GM12878 (cell line): Measurements from ENCODE around the gene BCL2. TPM values are rescaled to one million over a fixed set of nuclear protein-coding genes. Genes with fewer than 3 reads are reported as not detected.

Source experiments
- CHD1 ChIP-seq: IDR thresholded peaks from 2 replicates; pipeline ENCODE4 v1.6.1; 2012; ENCODE audit warnings: low read depth, low read length, improper control_type of control experiment
- MXI1 ChIP-seq: fragments of 150-350 bp; IDR thresholded peaks from 2 replicates; pipeline ENCODE4 v1.6.1; 2011; ENCODE audit warnings: low read depth, mild to moderate bottlenecking, inconsistent platforms, low read length, improper control_type of control experiment
- NRF1 ChIP-seq: conservative IDR thresholded peaks from 2 replicates; pipeline ENCODE4 v1.6.1; 2011; ENCODE audit warnings: mild to moderate bottlenecking, low read depth, low read length, improper control_type of control experiment
- POLR2AphosphoS2 ChIP-seq: IDR thresholded peaks from 2 replicates; pipeline ENCODE4 v1.6.1; 2011; ENCODE audit warnings: low read depth, mild to moderate bottlenecking, low read length, improper control_type of control experiment, moderate library complexity
- SPI1 ChIP-seq: IDR thresholded peaks from 2 replicates; pipeline ENCODE4 v1.6.1; 2011; ENCODE audit warnings: low read depth, mild to moderate bottlenecking, low read length, moderate library complexity, borderline replicate concordance; ENCODE audit not compliant: insufficient read depth
- SREBF1 ChIP-seq: IDR thresholded peaks from 2 replicates; pipeline ENCODE4 v1.6.1; 2012; ENCODE audit warnings: mild to moderate bottlenecking, low read length
- SRF ChIP-seq, 2 experiments: IDR thresholded peaks; 2 replicates each; pipeline ENCODE4 v1.6.1; 2011; ENCODE audit warnings: low read depth in 2 of 2, low read length in 2 of 2, mild to moderate bottlenecking in 1 of 2, moderate library complexity in 1 of 2
- polyA plus RNA-seq, 11 experiments: library from polyadenylated mRNA; depleted of rRNA in 4 of 11; unstranded in 6 of 11; stranded (reverse) in 5 of 11; fragments of >200 nt; fragmentation: Nextera tagmentation in 4 of 11; fragmentation: Illumina TruSeq in 1 of 11; extraction: Ambion mirVana in 4 of 11; extraction: Trizol in 1 of 11; gene quantifications; 1 replicate in 1 of 11; 2 replicates in 10 of 11; pipeline versions ENCODE4 v1.2.1 to v1.2.3, GENCODE V29; 2011 to 2016; ENCODE audit warnings: inconsistent platforms in 2 of 11, missing spikeins in 2 of 11, low read depth in 1 of 11
- total RNA-seq, 4 experiments: library from RNA; depleted of rRNA in 3 of 4; stranded (reverse); fragments of >200 nt in 3 of 4; fragmentation: Illumina TruSeq in 1 of 4; extraction: Trizol in 1 of 4; gene quantifications; 2 replicates each; pipeline versions ENCODE4 v1.2.1 to v1.2.3, GENCODE V29; 2013 to 2021
- TF ChIP-seq, protein P1 (sequence below): IDR thresholded peaks from 2 replicates; pipeline ENCODE4 v1.6.1; 2012; ENCODE audit warnings: improper control_type of control experiment, low read depth, low read length; ENCODE audit not compliant: insufficient replicate concordance

Gene BCL2
- total and polyA plus RNA-seq, 10 of the 15 experiments (the other 5 are each of a cell fraction or from before 2014, with no cell fraction given) = 4.1 to 47.8 (median 19.3) TPM

DNA sequence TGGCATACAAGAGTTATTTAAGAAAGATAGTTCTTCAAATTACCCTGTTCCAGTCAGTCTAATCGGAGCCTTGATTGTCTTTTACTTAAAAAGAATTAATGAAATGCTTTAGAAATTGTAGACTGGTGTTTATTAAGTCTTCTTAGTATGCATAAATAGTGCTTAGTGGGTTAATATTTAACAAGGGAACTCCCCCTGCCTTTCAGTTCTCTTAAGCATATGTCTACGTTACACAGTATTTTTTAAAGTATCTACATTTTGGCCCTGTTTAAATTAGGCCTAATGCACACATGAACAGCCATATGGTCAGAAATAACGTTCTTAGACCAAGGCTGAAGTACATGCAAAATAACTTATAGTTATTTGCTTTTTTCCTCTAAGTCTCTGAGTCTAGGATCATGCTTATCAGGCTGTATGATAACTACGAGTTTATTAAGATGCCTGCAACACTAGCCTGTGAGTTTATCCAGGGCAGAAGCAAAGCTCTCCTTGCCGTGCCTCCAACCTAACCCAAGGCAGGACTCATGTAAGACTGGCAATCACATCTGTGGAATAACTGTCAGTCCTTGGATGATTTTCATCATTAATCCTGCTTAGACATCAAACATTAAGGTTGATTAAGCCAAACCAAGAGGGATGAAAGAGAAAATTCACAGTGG is 6.7 kb downstream of the BCL2 start (continued):
- TF ChIP-seq, protein P1, sequence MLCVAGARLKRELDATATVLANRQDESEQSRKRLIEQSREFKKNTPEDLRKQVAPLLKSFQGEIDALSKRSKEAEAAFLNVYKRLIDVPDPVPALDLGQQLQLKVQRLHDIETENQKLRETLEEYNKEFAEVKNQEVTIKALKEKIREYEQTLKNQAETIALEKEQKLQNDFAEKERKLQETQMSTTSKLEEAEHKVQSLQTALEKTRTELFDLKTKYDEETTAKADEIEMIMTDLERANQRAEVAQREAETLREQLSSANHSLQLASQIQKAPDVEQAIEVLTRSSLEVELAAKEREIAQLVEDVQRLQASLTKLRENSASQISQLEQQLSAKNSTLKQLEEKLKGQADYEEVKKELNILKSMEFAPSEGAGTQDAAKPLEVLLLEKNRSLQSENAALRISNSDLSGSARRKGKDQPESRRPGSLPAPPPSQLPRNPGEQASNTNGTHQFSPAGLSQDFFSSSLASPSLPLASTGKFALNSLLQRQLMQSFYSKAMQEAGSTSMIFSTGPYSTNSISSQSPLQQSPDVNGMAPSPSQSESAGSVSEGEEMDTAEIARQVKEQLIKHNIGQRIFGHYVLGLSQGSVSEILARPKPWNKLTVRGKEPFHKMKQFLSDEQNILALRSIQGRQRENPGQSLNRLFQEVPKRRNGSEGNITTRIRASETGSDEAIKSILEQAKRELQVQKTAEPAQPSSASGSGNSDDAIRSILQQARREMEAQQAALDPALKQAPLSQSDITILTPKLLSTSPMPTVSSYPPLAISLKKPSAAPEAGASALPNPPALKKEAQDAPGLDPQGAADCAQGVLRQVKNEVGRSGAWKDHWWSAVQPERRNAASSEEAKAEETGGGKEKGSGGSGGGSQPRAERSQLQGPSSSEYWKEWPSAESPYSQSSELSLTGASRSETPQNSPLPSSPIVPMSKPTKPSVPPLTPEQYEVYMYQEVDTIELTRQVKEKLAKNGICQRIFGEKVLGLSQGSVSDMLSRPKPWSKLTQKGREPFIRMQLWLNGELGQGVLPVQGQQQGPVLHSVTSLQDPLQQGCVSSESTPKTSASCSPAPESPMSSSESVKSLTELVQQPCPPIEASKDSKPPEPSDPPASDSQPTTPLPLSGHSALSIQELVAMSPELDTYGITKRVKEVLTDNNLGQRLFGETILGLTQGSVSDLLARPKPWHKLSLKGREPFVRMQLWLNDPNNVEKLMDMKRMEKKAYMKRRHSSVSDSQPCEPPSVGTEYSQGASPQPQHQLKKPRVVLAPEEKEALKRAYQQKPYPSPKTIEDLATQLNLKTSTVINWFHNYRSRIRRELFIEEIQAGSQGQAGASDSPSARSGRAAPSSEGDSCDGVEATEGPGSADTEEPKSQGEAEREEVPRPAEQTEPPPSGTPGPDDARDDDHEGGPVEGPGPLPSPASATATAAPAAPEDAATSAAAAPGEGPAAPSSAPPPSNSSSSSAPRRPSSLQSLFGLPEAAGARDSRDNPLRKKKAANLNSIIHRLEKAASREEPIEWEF = peak; percentile 33
- TF ChIP-seq SREBF1 (no peak), NRF1 (no peak), SPI1 (peak; percentile 47; the same call in 1 of the 2 replicates), MXI1 (peak; percentile 69; the same call in 1 of the 2 replicates), CHD1 (peak; percentile 12; the same call in 1 of the 2 replicates), POLR2AphosphoS2 (peak; percentile 26), SRF (IDR thresholded peaks at IDR 0.05; ENCODE audit: low read depth in 2 of 2, low read length in 2 of 2) (no peak)
- TF ChIP-seq, all 136 proteins: peak for 19
